ENCODE data around the gene IARS1.

The IARS1 gene

DNA sequence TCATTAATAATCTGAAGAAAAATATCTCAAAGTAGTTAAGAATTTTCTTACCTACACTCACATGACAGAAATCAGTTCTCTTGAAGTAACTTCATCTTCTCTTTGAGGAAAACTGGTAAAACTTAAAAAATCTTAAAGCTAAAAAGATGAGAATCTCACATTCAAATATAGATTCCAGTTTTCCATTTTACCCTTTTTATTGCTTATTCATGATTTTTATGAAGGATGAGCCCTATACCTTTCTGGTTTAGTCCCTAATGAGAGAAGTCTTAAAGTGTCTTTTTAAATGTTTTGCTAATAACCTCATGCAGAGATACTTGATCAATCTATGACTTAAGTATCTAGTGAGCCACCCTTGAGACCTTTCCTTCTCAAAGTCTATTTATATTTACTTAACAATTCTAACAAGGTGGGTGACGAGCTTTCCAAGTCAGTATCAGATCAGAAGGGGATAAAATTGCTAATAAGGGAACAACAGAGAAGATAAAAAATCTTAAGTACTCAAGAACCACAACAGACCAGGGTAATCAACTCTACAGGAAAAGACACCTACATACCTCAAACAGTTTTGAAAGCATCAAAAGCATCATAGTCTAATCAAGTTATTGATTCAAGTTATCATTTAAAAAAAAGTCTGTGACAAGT lies 2.6 kb downstream of the IARS1 start:
- no peak overlapping the region for H3K4me3 ChIP-seq (ENCODE audit: low read depth, low read length)
- DNase-seq (ENCODE audit: low read depth) = no peak
- no peak for TF ChIP-seq CTCF (IDR thresholded peaks at IDR 0.05; ENCODE audit: insufficient read depth, low read depth, low read length, missing control alignments)

- H3K4me3 ChIP-seq (ENCODE audit: low read depth, low read length) = no peak overlapping the region
- DNase-seq (ENCODE audit: low read depth) = no peak
- TF ChIP-seq CTCF (IDR thresholded peaks at IDR 0.05; ENCODE audit: insufficient read depth, low read depth, low read length, missing control alignments) = no peak
Observed at GRCh38 chr9:92289708-92290390, 3.6 kb downstream of the IARS1 start.

DNA sequence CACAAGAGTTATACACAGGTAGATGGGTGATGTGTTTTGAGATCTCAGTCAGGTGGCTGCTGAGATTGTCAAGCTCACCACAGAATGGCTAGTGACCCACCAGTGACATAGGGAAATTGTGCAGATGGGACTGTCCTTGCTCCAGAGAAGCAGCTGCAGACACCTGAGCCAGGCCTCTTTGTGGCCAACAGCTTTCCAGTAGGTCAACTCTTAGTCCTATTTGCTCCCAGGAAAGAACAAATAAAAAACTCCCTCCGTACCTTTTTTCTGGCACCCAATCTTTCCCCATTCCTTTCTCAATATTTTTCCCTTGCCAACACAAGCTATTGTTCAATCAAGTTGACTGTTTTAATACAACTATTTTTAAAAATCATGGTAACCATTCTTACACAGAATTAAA lies 14.2 kb downstream of the IARS1 start:
- no peak overlapping the region for H3K4me3 ChIP-seq (ENCODE audit: low read depth, low read length)
- no peak for TF ChIP-seq CTCF (IDR thresholded peaks at IDR 0.05; ENCODE audit: insufficient read depth, low read depth, low read length, missing control alignments)

GRCh38 chr9:92278110-92278509 lies 15.4 kb downstream of the IARS1 start:
- no peak for DNase-seq (ENCODE audit: low read depth)
- H3K4me3 ChIP-seq (ENCODE audit: low read depth, low read length) = no peak overlapping the region
- TF ChIP-seq CTCF (IDR thresholded peaks at IDR 0.05; ENCODE audit: insufficient read depth, low read depth, low read length, missing control alignments) = no peak

More for the DNA sequence above, 14.2 kb downstream of the IARS1 start:
- DNase-seq (ENCODE audit: low read depth) = no peak

GRCh38 chr9:92276331-92277032 lies 17.0 kb downstream of the IARS1 start:
- H3K4me3 ChIP-seq (ENCODE audit: low read depth, low read length) = no peak overlapping the region
- no peak for TF ChIP-seq CTCF (IDR thresholded peaks at IDR 0.05; ENCODE audit: insufficient read depth, low read depth, low read length, missing control alignments)
- DNase-seq (ENCODE audit: low read depth) = no peak

- DNase-seq (ENCODE audit: low read depth) = no peak
- H3K4me3 ChIP-seq (ENCODE audit: low read depth, low read length) = no peak overlapping the region
- no peak for TF ChIP-seq CTCF (IDR thresholded peaks at IDR 0.05; ENCODE audit: insufficient read depth, low read depth, low read length, missing control alignments)
Observed at GRCh38 chr9:92275541-92275940, 18.0 kb downstream of the IARS1 start.

Measured in GM12865 (cell line).